ENCODE data around the gene CCNF. TPM values are rescaled to one million over a fixed set of nuclear protein-coding genes. Genes with fewer than 3 reads are reported as not detected.

The CCNF gene
- total and polyA plus RNA-seq, 9 of the 15 experiments (the other 6 are each of a cell fraction or from before 2014, with no cell fraction given): 4.1 to 70.1 (median 29.5) TPM

GRCh38 chr16:2482708-2483534, 53.7 kb downstream of the CCNF start:
- in situ Hi-C loops (cut with MboI): no loop called here
- Histone ChIP-seq H4K20me1 (replicated peaks; ENCODE audit: control insufficient read depth, insufficient read depth, low read length) (peaks cover 5% of the 10 kb centered on the region; the same call in 1 of the 2 replicates), H3K27me3 (ENCODE audit: control insufficient read depth in 2 of 2, insufficient read depth in 2 of 2, low read length in 2 of 2) (no peaks in the 10 kb centered on the region), H3K9me3 (replicated peaks; ENCODE audit: control insufficient read depth, insufficient read depth, low read depth, low read length) (no peaks in the 10 kb centered on the region), H3K27ac (ENCODE audit: extremely low read depth, low read depth, low read length) (no peak overlapping the region), H3K4me2 (ENCODE audit: insufficient read depth, low read length) (no peak overlapping the region), H3K9ac (ENCODE audit: insufficient read depth in 1 of 2, low read depth in 2 of 2, low read length in 2 of 2) (peak overlapping the region in 1 of 2 experiments; percentile 86; a peak in 2 of 4 replicates), H3K4me1 (replicated peaks in 1 of 2; ENCODE audit: control insufficient read depth in 2 of 2, insufficient read depth in 2 of 2, low read length in 2 of 2) (peaks cover 53 to 97% of the 10 kb centered on the region in 2 experiments), H3K9me1 (ENCODE audit: control insufficient read depth, insufficient read depth, low read length) (no peaks in the 10 kb centered on the region), H2AFZ (ENCODE audit: low read depth, low read length) (no peak overlapping the region), H3K79me2 (ENCODE audit: control insufficient read depth, insufficient read depth, low read length) (peaks cover 97% of the 10 kb centered on the region), H3K36me3 (ENCODE audit: control insufficient read depth, insufficient read depth, low read length) (peaks cover 46% of the 10 kb centered on the region; the same call in 2 of the 3 replicates), H3K4me3 (no peak overlapping the region)
- WGBS (ENCODE audit: insufficient coverage, low coverage, missing lambda C conversion rate): 87% methylated on average over 14 of the region's 32 CpGs
- FAIRE-seq (no peak), DNase-seq (ENCODE audit: extremely low read depth in 1 of 4, low spot score in 3 of 4) (peak in 2 of 4 experiments; percentile 36 to 39), ATAC-seq (no peak)
- intact Hi-C loops (cut with micrococcal nuclease): no loop called here
- CTCF ChIA-PET (ENCODE audit: low intra/inter-chr PET ratio): no interaction called here
- POLR2A ChIA-PET: interaction anchor here (0.6 to 1.9 kb wide), 5 partner anchors 9 to 56 kb away, joined by 3 to 10 read pairs (median 4); partner anchors contain the start of gene TEDC2
- no TSS peak for BruUV-seq (replicated peaks)
- TF ChIP-seq ZNF436 (CRISPR knock-in tag; IDR thresholded peaks at IDR 0.05): no peak
- no peak for TF ChIP-seq PCBP2 (IDR thresholded peaks at IDR 0.05; ENCODE audit: low read depth, low read length, poor library complexity, severe bottlenecking)
- TF ChIP-seq ZNF347 (CRISPR knock-in tag; IDR thresholded peaks at IDR 0.05; ENCODE audit: low read depth): no peak
- peak; percentile 30; the same call in 1 of the 2 replicates for TF ChIP-seq RBFOX2 (IDR thresholded peaks at IDR 0.05; ENCODE audit: low read depth, low read length)
- no peak for TF ChIP-seq PHF8 (IDR thresholded peaks at IDR 0.05; ENCODE audit: borderline replicate concordance, low read length)
- TF ChIP-seq, protein P1, sequence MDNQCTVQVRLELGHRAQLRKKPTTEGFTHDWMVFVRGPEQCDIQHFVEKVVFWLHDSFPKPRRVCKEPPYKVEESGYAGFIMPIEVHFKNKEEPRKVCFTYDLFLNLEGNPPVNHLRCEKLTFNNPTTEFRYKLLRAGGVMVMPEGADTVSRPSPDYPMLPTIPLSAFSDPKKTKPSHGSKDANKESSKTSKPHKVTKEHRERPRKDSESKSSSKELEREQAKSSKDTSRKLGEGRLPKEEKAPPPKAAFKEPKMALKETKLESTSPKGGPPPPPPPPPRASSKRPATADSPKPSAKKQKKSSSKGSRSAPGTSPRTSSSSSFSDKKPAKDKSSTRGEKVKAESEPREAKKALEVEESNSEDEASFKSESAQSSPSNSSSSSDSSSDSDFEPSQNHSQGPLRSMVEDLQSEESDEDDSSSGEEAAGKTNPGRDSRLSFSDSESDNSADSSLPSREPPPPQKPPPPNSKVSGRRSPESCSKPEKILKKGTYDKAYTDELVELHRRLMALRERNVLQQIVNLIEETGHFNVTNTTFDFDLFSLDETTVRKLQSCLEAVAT (IDR thresholded peaks at IDR 0.05): no peak
- no peak for TF ChIP-seq ZBTB8A (IDR thresholded peaks at IDR 0.05; ENCODE audit: partially characterized antibody)
- TF ChIP-seq CXXC5 (CRISPR knock-in tag; IDR thresholded peaks at IDR 0.05): 0 out of 2 replicates have a peak, but pooled peaks have one; percentile 16
- TF ChIP-seq, protein P2, sequence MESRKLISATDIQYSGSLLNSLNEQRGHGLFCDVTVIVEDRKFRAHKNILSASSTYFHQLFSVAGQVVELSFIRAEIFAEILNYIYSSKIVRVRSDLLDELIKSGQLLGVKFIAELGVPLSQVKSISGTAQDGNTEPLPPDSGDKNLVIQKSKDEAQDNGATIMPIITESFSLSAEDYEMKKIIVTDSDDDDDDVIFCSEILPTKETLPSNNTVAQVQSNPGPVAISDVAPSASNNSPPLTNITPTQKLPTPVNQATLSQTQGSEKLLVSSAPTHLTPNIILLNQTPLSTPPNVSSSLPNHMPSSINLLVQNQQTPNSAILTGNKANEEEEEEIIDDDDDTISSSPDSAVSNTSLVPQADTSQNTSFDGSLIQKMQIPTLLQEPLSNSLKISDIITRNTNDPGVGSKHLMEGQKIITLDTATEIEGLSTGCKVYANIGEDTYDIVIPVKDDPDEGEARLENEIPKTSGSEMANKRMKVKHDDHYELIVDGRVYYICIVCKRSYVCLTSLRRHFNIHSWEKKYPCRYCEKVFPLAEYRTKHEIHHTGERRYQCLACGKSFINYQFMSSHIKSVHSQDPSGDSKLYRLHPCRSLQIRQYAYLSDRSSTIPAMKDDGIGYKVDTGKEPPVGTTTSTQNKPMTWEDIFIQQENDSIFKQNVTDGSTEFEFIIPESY (CRISPR knock-in tag; IDR thresholded peaks at IDR 0.05): peak; percentile 90
- TF ChIP-seq SREBF1 (IDR thresholded peaks at IDR 0.05; ENCODE audit: borderline replicate concordance, low read depth, low read length): no peak
- TF ChIP-seq POLR2G (IDR thresholded peaks at IDR 0.05; ENCODE audit: low read depth, low read length): peak; percentile 38
- no peak for TF ChIP-seq ZNF79 (CRISPR knock-in tag; IDR thresholded peaks at IDR 0.05; ENCODE audit: low read depth)
- TF ChIP-seq CBX5 (IDR thresholded peaks at IDR 0.05; ENCODE audit: borderline replicate concordance, low read depth): no peak
- no peak for TF ChIP-seq CHD1 (IDR thresholded peaks at IDR 0.05; ENCODE audit: low read length)
- TF ChIP-seq TFAP4 (CRISPR knock-in tag; IDR thresholded peaks at IDR 0.05; ENCODE audit: borderline replicate concordance): peak; percentile 16; the same call in 1 of the 2 replicates
- TF ChIP-seq RBM15 (IDR thresholded peaks at IDR 0.05; ENCODE audit: insufficient read depth, low read length): no peak

All from K562 (cell line).